Testis (tissue), 2 donors: Measurements from ENCODE around the gene CRYGS.

Experiments used
- CTCF ChIP-seq, 3 experiments: fragments of 450-650 bp in 2 of 3; fragments of 200-600 bp in 1 of 3; sonication (generic) in 1 of 3; IDR thresholded peaks; one replicate each; pipeline ENCODE4 v1.5.1; 2016 to 2019; ENCODE audit warnings: antibody characterized with exemption in 3 of 3, mild to moderate bottlenecking in 2 of 3, moderate library complexity in 1 of 3
- POLR2A ChIP-seq: fragments of 450-650 bp; IDR thresholded peaks from one replicate; pipeline ENCODE4 v1.6.1; 2017; ENCODE audit warnings: antibody characterized with exemption, mild to moderate bottlenecking, moderate library complexity

- no peak for TF ChIP-seq CTCF (IDR thresholded peaks at IDR 0.05)
- no peak for TF ChIP-seq POLR2A
Measured at GRCh38 chr3:186489507-186489906, 54.7 kb downstream of the CRYGS start.
